Mesodermal cell (in vitro differentiated cells): ENCODE results near the gene PKP4.

ENCODE experiments used
- H3K27ac ChIP-seq: 2 replicates; pipeline ENCODE4 v1.7.0; 2013; ENCODE audit warnings: mild to moderate bottlenecking, low read depth, low read length, moderate library complexity; ENCODE audit not compliant: severe bottlenecking
- H3K36me3 ChIP-seq: 2 replicates; pipeline ENCODE4 v1.7.1; 2013; ENCODE audit warnings: mild to moderate bottlenecking, low read length, moderate library complexity; ENCODE audit not compliant: control insufficient read depth, insufficient read depth
- H3K4me1 ChIP-seq: one replicate; pipeline ENCODE4 v1.7.1; 2013; ENCODE audit warnings: mild to moderate bottlenecking, low read length; ENCODE audit not compliant: insufficient read depth, control insufficient read depth, poor library complexity, severe bottlenecking
- H3K4me3 ChIP-seq: 2 replicates; pipeline ENCODE4 v1.7.0; 2013; ENCODE audit warnings: low read length, control low read depth, mild to moderate bottlenecking; ENCODE audit not compliant: insufficient read depth, poor library complexity, severe bottlenecking; ENCODE audit errors: extremely low read depth
- H3K9me3 ChIP-seq: 2 replicates; pipeline ENCODE4 v1.7.1; 2013; ENCODE audit warnings: mild to moderate bottlenecking, low read length, moderate library complexity; ENCODE audit not compliant: control insufficient read depth
- WGBS, 2 experiments: methylation state at CpG; one replicate each; pipeline ENCODE4 v1.1.5; 2013; ENCODE audit warnings: missing lambda C conversion rate in 2 of 2; ENCODE audit not compliant: insufficient coverage in 2 of 2; 5-methylcytosine and 5-hydroxymethylcytosine counted together

The PKP4 gene

DNA sequence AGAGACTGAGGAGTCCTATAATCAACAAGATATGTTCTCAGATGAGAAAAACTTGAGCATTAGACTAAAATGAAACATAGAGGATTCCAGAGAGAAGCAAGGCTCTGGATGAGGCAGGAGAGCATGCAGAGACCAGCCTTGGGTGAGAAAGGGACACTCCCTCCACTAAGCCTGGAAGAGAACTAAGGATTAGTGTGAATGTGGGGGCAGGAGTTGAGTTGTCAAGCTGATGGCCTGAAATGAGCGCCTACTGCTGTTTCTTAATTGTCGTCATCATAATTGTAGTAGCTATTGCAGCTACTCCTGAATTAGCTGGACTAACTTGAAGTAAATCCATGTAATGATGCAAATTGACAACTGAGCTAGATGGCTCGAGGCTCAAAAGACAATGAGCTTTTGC lies 114.1 kb downstream of the PKP4 start:
- no peaks in the 10 kb centered on the region for H3K36me3 ChIP-seq
- H3K4me1 ChIP-seq: no peaks in the 10 kb centered on the region
- H3K9me3 ChIP-seq: no peaks in the 10 kb centered on the region
- H3K4me3 ChIP-seq: no peak overlapping the region
- H3K27ac ChIP-seq: no peak overlapping the region
- 95 to 100% methylated on average over 2 to 3 of the region's 3 CpGs for WGBS, 2 experiments

DNA sequence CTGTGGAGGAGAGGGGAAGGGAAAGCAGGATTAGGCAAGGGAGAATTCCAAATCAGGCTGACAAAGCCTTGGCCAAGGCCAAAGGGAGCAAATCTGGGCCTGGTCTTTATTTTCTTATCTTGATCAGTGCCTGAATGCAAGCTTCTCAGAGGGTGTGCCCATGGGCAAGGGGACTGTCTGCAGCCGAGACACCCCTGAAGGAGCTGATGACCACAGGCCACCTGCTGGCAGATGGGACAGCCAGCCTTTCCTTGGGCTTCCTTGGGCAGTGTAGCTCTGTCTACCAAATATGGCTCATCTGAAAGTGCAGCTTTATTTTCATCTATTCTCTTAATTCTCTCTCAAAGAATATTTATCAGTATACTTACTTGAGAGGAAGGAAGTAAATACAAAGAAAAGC lies 117.0 kb downstream of the PKP4 start:
- WGBS, 2 experiments: 67 to 88% methylated on average over 1 of the region's 1 CpG
- H3K36me3 ChIP-seq: no peaks in the 10 kb centered on the region
- no peaks in the 10 kb centered on the region for H3K9me3 ChIP-seq
- H3K4me3 ChIP-seq: no peak overlapping the region
- H3K4me1 ChIP-seq: no peaks in the 10 kb centered on the region
- H3K27ac ChIP-seq: no peak overlapping the region

DNA sequence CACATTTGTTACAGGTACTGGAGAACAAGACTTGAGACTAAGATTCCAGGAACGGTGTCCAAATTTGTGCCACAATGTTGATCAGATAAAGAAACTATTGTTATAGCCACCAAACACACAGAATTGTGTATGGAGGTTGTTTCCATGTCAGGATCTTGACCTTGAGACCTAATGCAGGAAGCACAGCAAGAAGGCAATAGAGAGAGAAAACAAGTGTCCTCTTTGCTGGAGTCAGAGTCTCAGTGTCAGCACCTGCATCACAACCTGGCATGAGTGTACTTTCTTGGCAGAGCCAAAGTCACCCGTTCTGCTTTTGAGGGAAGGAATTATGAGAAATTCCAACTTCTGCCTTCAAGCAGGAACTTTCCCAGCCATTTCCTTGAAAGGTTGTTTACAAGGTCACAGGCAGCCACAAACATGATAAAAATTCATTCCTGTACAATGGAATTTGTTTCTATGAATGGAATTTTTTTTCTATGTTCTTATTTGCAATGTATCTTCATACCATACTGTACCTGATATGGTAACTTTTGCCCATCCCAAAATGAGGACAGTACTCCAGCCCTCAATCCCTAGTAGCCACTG lies 118.4 kb downstream of the PKP4 start:
- WGBS, 2 experiments: 80% methylated on average over 1 of the region's 2 CpGs; no CpG with 5 or more reads in 1 of the 2 experiments
- Histone ChIP-seq H3K4me1 (no peaks in the 10 kb centered on the region), H3K36me3 (no peaks in the 10 kb centered on the region), H3K4me3 (no peak overlapping the region), H3K9me3 (no peaks in the 10 kb centered on the region), H3K27ac (no peak overlapping the region)

DNA sequence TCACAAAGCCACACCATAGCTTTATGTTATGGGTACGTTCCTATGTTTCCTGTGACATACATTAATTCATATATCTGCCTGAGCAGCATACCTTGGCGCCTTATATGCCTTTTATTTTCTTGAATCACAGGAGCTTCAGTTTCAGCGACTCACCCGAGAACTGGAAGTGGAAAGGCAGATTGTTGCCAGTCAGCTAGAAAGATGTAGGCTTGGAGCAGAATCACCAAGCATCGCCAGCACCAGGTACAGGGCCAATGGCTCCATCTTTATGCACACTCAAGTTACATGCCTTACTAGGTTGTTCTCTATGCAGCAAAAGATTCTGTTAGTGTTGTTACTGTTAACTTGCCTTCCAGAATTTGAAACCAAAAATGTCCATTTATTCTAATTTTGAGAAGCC lies 120.4 kb downstream of the PKP4 start:
- H3K4me3 ChIP-seq: no peak overlapping the region
- no peaks in the 10 kb centered on the region for H3K36me3 ChIP-seq
- H3K9me3 ChIP-seq: no peaks in the 10 kb centered on the region
- no peak overlapping the region for H3K27ac ChIP-seq
- no peaks in the 10 kb centered on the region for H3K4me1 ChIP-seq
- WGBS, 2 experiments: 93 to 96% methylated on average over 3 to 5 of the region's 5 CpGs

DNA sequence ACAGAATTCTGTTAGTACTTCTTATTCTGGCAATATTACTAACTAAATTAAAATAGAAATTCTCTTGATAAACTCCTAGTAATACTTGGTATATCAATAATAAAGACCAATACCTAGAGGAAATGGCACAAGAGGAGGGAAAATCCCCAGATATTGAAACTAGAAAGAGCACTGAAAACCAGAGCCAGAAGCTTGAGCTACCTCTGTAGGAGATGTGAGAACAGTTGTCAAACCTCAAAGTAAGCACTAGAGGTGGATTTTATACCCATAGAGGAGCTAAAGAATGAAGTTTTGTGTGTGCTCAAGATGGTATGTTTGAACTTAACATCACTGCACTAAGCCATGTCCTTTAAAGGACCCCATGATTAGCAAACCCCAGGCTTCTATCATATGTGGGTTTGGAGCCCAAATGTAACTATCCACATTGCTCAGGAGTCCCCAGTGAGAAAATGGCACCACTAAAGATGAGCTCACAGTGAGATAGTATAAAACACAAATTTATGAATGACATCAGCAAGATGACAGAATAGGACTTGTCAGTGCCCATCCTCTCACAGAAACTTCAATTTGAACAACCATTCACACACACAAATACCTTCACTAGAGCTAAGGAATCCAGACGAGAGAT lies 122.1 kb downstream of the PKP4 start:
- Histone ChIP-seq H3K36me3 (no peaks in the 10 kb centered on the region), H3K9me3 (no peaks in the 10 kb centered on the region), H3K27ac (no peak overlapping the region), H3K4me1 (no peaks in the 10 kb centered on the region), H3K4me3 (no peak overlapping the region)
- no CpG with 5 or more reads among the region's 1 CpG for WGBS, 2 experiments

DNA sequence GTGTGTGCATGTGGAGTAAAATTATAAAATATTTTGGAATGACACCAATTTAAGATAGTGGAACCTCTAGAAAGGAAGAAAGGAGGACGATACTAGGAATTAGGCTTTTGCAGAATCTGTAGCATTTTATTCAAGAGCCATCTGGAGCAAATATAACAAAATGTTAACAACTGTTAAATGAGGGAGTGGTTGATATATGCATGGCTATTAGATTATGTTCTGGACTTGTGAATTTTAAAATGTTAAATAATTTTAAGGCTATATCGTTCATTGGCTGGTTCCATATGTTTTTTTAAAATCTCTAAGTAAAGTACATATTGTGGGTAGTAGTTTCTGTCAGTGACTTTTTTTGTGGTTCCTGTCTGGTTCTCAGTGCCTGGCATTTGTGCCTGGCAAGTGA lies 123.2 kb downstream of the PKP4 start:
- Histone ChIP-seq H3K4me3 (no peak overlapping the region), H3K36me3 (no peaks in the 10 kb centered on the region), H3K9me3 (no peaks in the 10 kb centered on the region), H3K4me1 (no peaks in the 10 kb centered on the region), H3K27ac (no peak overlapping the region)
- 100% methylated on average over 1 to 2 of the region's 2 CpGs for WGBS, 2 experiments

DNA sequence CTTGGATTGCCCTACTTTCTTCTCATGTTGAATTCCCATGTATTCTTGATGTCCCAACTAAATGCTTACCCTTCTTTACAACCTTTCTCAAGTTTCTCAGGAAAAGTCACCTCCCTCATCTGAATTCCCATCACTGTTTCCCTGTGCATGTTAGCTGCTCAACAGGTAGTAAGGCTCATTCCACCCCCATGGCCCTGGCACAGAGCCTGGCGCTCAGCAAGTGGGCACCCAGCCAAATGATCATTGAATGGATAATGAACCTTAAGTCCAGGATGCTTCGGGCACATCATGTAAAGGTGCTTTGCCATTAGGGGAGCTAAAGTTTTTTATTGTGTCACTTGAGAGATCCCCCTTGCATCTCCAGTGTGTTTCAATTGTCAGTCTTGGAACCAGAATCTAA lies 124.0 kb downstream of the PKP4 start:
- WGBS, 2 experiments: 77% methylated on average over 2 of the region's 2 CpGs; no CpG with 5 or more reads in 1 of the 2 experiments
- H3K9me3 ChIP-seq: no peaks in the 10 kb centered on the region

DNA sequence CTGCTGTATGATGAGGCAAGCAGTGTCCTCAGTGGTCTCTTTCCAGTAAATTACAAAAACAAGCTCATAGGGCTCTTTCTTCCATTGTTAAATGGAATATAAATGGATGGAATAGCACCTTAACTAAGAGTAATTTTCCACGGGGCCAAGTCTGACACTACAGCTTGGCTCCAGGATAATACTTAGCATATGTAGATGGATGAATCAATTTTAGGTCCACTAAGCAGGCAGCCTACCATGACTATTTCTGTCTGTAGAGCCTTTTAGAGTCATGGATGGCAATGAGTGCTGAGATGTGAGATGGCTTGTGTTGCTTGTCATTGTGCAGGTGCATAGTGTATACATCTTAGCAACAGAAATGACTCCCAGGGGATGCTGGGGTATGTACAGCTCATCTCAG lies 125.9 kb downstream of the PKP4 start:
- Histone ChIP-seq H3K36me3 (no peaks in the 10 kb centered on the region), H3K9me3 (no peaks in the 10 kb centered on the region), H3K4me3 (no peak overlapping the region), H3K27ac (no peak overlapping the region), H3K4me1 (no peaks in the 10 kb centered on the region)
- no CpG with 5 or more reads among the region's 1 CpG for WGBS, 2 experiments

More for the DNA sequence above, 124.0 kb downstream of the PKP4 start:
- Histone ChIP-seq H3K27ac (no peak overlapping the region), H3K36me3 (no peaks in the 10 kb centered on the region), H3K4me3 (no peak overlapping the region), H3K4me1 (no peaks in the 10 kb centered on the region)

DNA sequence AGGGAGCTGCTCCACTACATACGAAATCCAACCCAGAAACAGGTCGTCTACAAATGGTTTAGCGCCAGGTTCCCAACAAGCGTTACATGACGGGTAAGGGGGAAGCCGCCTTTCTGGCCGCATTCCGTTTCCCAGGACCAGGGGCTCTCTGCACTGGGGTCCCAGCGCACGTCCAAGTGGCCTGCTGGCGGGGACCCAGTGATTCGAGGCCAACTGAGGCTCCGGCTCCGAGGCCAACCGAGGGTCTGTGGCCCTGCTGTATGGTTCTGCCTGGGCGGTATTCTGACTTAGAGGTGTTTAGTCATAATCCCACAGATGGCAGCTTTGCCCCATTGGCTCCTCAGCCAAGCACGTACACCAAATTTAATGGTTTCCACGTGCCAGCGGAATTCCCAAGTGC lies 127.2 kb downstream of the PKP4 start:
- Histone ChIP-seq H3K36me3 (no peaks in the 10 kb centered on the region), H3K4me3 (no peak overlapping the region), H3K9me3 (no peaks in the 10 kb centered on the region), H3K27ac (no peak overlapping the region), H3K4me1 (no peaks in the 10 kb centered on the region)
- WGBS, 2 experiments: 96 to 98% methylated on average over 19 of the region's 19 CpGs

DNA sequence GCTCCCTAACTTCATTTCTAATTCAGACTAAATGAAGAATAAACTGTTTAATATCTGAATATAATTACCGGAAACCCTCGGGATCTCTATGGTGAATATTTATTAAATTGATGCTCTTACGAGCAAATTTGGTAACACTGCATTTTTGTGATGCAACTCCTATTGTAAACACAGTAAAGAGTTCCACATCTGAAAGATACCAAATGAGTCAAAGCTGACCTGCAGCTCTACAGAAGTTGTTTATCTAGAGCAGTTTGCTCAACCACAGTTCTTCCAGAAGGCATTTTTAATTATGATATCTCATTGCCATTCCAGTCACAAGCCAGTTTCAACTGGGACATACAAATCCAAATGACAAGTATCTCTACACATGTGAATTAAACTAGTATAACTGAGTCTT lies 129.7 kb downstream of the PKP4 start:
- no peak overlapping the region for H3K4me3 ChIP-seq
- 0% methylated on average over 1 of the region's 3 CpGs; no CpG with 5 or more reads in 1 of the 2 experiments for WGBS, 2 experiments
- no peak overlapping the region for H3K27ac ChIP-seq
- no peaks in the 10 kb centered on the region for H3K36me3 ChIP-seq
- H3K9me3 ChIP-seq: no peaks in the 10 kb centered on the region
- H3K4me1 ChIP-seq: no peaks in the 10 kb centered on the region

DNA sequence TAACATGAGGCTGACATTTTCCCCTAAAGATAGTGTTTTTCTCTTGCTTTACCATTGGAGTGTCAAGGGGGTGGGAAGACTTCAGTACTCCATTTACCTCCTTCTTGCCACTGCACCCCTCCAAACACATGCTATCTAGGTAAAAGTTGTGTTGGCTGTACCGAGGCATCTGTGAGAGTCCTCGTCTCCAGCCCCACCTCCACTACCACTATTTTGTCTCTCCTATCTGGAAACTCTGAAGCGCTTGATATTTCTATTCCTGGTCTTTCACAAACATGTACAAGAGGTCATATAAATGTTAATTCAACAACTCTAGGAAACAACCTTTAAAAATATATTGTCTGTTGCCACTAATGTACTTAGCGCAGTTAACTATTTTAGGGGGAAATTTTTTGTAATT lies 132.6 kb downstream of the PKP4 start:
- Histone ChIP-seq H3K9me3 (no peaks in the 10 kb centered on the region), H3K4me1 (no peaks in the 10 kb centered on the region), H3K27ac (no peak overlapping the region), H3K4me3 (no peak overlapping the region), H3K36me3 (no peaks in the 10 kb centered on the region)
- WGBS, 2 experiments: 80 to 88% methylated on average over 1 to 3 of the region's 4 CpGs
